ENCODE measurements around the gene TAF4. TPM values are rescaled to one million over a fixed set of nuclear protein-coding genes. Genes with fewer than 3 reads are reported as not detected.

TAF4 gene
- total and polyA plus RNA-seq, 2 donors (not counting 3 experiments of a cell fraction or from before 2014, with no cell fraction given) = 6.1 to 19.5 TPM

GRCh38 chr20:62010551-62011402 is 54.9 kb downstream of the TAF4 start:
- Histone ChIP-seq H3K27me3 (ENCODE audit: control insufficient read depth in 2 of 2, insufficient read depth in 2 of 2, low read length in 2 of 2) (no peaks in the 10 kb centered on the region), H3K36me3 (ENCODE audit: control insufficient read depth in 2 of 2, extremely low read depth in 1 of 2, insufficient read depth in 2 of 2, low read length in 2 of 2) (peaks cover 7 to 26% of the 10 kb centered on the region in 2 experiments), H4K20me1 (replicated peaks; ENCODE audit: control insufficient read depth, extremely low read depth, insufficient read depth, low read length) (no peaks in the 10 kb centered on the region), H3K4me3 (replicated peaks in 1 of 3; ENCODE audit: insufficient read depth in 1 of 3, low read depth in 1 of 3, low read length in 3 of 3) (no peak overlapping the region), H3K9ac (replicated peaks; ENCODE audit: extremely low read depth, insufficient read depth, low read length) (no peak overlapping the region), H2AFZ (ENCODE audit: low read depth, low read length) (no peak overlapping the region), H3K27ac (ENCODE audit: insufficient read depth, low read depth, low read length) (no peak overlapping the region), H3K9me1 (replicated peaks; ENCODE audit: control insufficient read depth, extremely low read depth, insufficient read depth, low read length) (no peaks in the 10 kb centered on the region), H3K9me3 (replicated peaks; ENCODE audit: control insufficient read depth, insufficient read depth, low read length) (no peaks in the 10 kb centered on the region), H3K79me2 (ENCODE audit: control insufficient read depth, insufficient read depth, low read length) (peaks cover 6% of the 10 kb centered on the region), H3K4me2 (ENCODE audit: insufficient read depth, low read length) (no peak overlapping the region), H3K4me1 (ENCODE audit: control insufficient read depth, extremely low read depth, insufficient read depth, low read length) (no peaks in the 10 kb centered on the region)
- ChIA-PET POLR2A (no interaction called here), CTCF (interaction anchor here (0.5 to 2.4 kb wide), 36 partner anchors 9 to 606 kb away, joined by 3 to 75 read pairs (median 4); partner anchors contain the start of genes ADRM1 and LSM14B)
- intact Hi-C loops (cut with micrococcal nuclease) (loop anchor here (1.0 to 10.0 kb wide), 7 partner anchors 52 to 292 kb away; partner anchors contain the start of genes ADRM1 and LSM14B), dilution Hi-C loops (cut with MboI; ENCODE audit: extremely low pct_ligation_motif_present, low sequenced_read_pairs) (no loop called here)
- FAIRE-seq = peak; percentile 35
- BruUV-seq (replicated peaks) = no TSS peak
- peak; percentile 59 for DNase-seq (ENCODE audit: low read depth, low spot score)
- TF ChIP-seq MAX (IDR thresholded peaks at IDR 0.05; ENCODE audit: insufficient read depth, insufficient read length) = peak; percentile 47
- TF ChIP-seq POLR2AphosphoS5 (IDR thresholded peaks at IDR 0.05; ENCODE audit: insufficient read depth, low read depth, low read length) = no peak
- no peak for TF ChIP-seq MYC (IDR thresholded peaks at IDR 0.05; ENCODE audit: low read depth, low read length)
- TF ChIP-seq CTCF (IDR thresholded peaks at IDR 0.05; ENCODE audit: extremely low read depth in 1 of 2, insufficient read depth in 1 of 2, low read depth in 1 of 2, low read length in 2 of 2) = peak; percentile 46 to 58
- no peak for TF ChIP-seq EZH2 (IDR thresholded peaks at IDR 0.05; ENCODE audit: borderline replicate concordance, low read depth, low read length, severe bottlenecking)
- TF ChIP-seq JUN (IDR thresholded peaks at IDR 0.05; ENCODE audit: borderline replicate concordance, insufficient read depth, insufficient read length, low read depth) = no peak

Data from endothelial cell of umbilical vein (primary cell).